ES-I3 (cell line): ENCODE measurements around the gene RACGAP1.

Source experiments
- H3K36me3 ChIP-seq: 2 replicates; pipeline ENCODE4 v1.6.1; 2013; ENCODE audit warnings: mild to moderate bottlenecking, low read length, control low read depth, moderate library complexity; ENCODE audit not compliant: insufficient read depth
- H3K4me1 ChIP-seq: 2 replicates; pipeline ENCODE4 v1.6.1; 2013; ENCODE audit warnings: mild to moderate bottlenecking, control low read depth, low read length; ENCODE audit not compliant: insufficient read depth
- H3K9ac ChIP-seq: 2 replicates; pipeline ENCODE4 v1.6.1; 2013; ENCODE audit warnings: low read depth, mild to moderate bottlenecking, low read length, moderate library complexity
- H3K9me3 ChIP-seq: 2 replicates; pipeline ENCODE4 v1.6.1; 2013; ENCODE audit warnings: mild to moderate bottlenecking, low read length, moderate library complexity; ENCODE audit not compliant: control insufficient read depth, insufficient read depth

The RACGAP1 gene

DNA sequence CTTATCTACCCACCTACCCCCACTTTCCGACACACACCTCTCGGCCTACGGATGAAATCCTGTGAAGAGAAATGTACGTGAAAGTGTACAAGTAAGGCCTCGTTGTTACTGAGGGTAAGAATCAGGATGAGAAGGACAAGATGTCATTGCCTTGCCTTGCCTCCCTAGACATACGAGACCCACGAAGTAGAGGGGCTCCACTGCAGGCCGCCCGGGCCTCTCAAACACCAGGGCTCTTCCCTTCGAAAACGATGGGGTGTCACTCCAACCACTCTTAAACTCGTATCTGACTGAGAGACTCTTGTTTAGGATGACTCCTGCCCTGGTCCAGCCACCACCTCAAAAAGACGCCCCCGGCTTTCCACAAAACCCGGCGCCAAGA lies 498 bp downstream of the RACGAP1 start:
- Histone ChIP-seq H3K9ac (peak overlapping the region; percentile 74), H3K36me3 (no peaks in the 10 kb centered on the region), H3K9me3 (no peaks in the 10 kb centered on the region), H3K4me1 (no peaks in the 10 kb centered on the region)

- Histone ChIP-seq H3K36me3 (no peaks in the 10 kb centered on the region), H3K4me1 (no peaks in the 10 kb centered on the region), H3K9ac (peak overlapping the region; percentile 74; the same call in 1 of the 2 replicates), H3K9me3 (no peaks in the 10 kb centered on the region)
These were observed 1.1 kb downstream of the RACGAP1 start for GRCh38 chr12:50024227-50024626.

- no peaks in the 10 kb centered on the region for H3K4me1 ChIP-seq
- no peaks in the 10 kb centered on the region for H3K9me3 ChIP-seq
- H3K36me3 ChIP-seq: no peaks in the 10 kb centered on the region
- no peak overlapping the region for H3K9ac ChIP-seq
These were observed 2.4 kb downstream of the RACGAP1 start for GRCh38 chr12:50022903-50023302.

DNA sequence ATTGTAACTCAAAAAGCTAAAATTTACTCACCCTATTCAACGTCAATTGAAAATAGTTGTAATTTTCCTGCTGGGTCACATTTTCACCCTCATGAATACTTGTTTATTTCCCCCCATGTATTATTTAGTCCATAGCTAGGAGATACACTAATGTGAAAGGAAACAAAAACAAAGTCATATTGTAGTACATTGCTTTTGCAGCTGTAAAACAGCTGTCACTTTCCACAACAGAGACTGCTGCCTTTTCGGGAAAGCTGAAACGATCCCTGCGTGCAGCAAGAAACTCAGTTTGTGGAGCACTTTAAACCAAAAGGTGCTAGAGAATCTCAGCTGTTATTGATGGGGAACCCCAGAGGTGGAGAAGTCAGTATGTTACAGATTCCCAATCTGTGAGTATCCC lies 4.3 kb downstream of the RACGAP1 start:
- Histone ChIP-seq H3K4me1 (no peaks in the 10 kb centered on the region), H3K36me3 (no peaks in the 10 kb centered on the region), H3K9me3 (no peaks in the 10 kb centered on the region), H3K9ac (no peak overlapping the region)

- H3K36me3 ChIP-seq: no peaks in the 10 kb centered on the region
- H3K4me1 ChIP-seq: no peaks in the 10 kb centered on the region
- H3K9me3 ChIP-seq: no peaks in the 10 kb centered on the region
- no peak overlapping the region for H3K9ac ChIP-seq
These were observed 5.8 kb downstream of the RACGAP1 start for GRCh38 chr12:50019524-50019923.

DNA sequence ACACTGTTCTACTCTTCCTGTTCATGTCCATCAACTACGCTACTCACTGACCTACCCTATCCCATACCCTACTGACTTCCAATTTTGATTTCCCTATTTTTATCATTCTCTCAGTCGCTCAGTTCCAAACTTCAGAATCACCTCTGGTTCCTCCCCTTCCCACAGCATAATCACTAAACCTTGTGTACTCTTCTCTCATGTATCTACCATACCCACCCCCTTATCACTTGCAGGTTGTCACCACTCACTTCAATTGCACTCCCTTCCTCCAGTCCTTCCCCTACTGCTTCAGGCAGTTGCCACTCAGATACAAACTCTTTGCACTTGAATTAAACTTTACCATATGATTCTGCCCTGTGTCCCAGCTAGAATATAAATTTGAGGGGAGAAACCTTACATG lies 6.3 kb downstream of the RACGAP1 start:
- H3K4me1 ChIP-seq: no peaks in the 10 kb centered on the region
- H3K9me3 ChIP-seq: no peaks in the 10 kb centered on the region
- H3K9ac ChIP-seq: no peak overlapping the region
- no peaks in the 10 kb centered on the region for H3K36me3 ChIP-seq

GRCh38 chr12:50018154-50018553 lies 7.1 kb downstream of the RACGAP1 start:
- no peaks in the 10 kb centered on the region for H3K36me3 ChIP-seq

GRCh38 chr12:50017641-50018040 lies 7.7 kb downstream of the RACGAP1 start:
- H3K4me1 ChIP-seq: no peaks in the 10 kb centered on the region
- H3K9ac ChIP-seq: no peak overlapping the region
- no peaks in the 10 kb centered on the region for H3K36me3 ChIP-seq
- no peaks in the 10 kb centered on the region for H3K9me3 ChIP-seq

More at GRCh38 chr12:50018154-50018553, 7.1 kb downstream of the RACGAP1 start:
- no peaks in the 10 kb centered on the region for H3K9me3 ChIP-seq
- H3K9ac ChIP-seq: no peak overlapping the region
- no peaks in the 10 kb centered on the region for H3K4me1 ChIP-seq

DNA sequence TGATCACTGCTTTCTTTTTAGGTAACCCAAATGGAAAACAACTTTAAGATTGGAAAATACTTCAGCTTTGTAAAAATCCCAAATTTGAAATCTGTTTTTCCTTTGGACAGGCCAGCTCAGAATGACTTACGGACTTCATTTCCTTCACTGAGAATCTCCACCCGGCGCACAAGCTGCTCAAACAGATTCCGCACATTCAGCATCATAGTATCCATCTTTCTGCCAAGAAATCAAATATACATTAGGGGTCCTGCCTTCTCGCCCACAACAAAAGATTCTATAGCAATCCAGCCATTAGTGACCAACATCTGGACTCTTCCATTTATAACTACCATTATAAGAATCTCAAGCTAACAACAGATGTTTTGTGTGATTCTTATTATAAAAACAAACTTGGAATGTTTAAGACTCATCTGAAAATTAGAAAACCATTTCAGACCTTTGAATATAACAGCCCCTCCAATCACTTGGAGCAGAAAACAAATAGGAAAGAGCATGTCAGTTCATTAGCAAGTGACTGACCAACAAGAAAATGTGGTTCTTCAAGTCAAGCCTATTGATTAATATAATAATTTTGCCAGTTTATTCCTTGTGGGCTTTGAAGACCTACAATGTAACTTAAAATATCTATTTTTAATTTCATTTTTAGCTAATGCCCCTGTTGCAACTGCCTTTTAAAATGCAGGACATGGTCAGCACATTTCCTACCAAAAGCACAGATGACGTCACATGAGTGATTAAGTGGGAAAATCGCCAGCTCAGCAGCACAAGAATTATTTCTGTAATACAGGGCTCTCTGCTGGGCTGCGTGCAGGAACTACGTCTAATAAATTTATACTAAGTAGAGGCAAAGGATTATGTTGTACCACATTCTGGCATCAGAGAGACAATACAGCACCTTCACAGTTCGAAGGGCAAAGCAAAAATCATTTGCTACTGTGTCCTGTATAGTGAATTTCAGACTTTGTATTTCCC lies 8.5 kb downstream of the RACGAP1 start:
- H3K9me3 ChIP-seq: no peaks in the 10 kb centered on the region
- no peak overlapping the region for H3K9ac ChIP-seq
- no peaks in the 10 kb centered on the region for H3K4me1 ChIP-seq
- H3K36me3 ChIP-seq: no peaks in the 10 kb centered on the region

GRCh38 chr12:50014342-50014741 lies 11.0 kb downstream of the RACGAP1 start:
- Histone ChIP-seq H3K36me3 (no peaks in the 10 kb centered on the region; the same call in 1 of the 2 replicates), H3K9ac (no peak overlapping the region), H3K9me3 (no peaks in the 10 kb centered on the region), H3K4me1 (no peaks in the 10 kb centered on the region)

- Histone ChIP-seq H3K4me1 (no peaks in the 10 kb centered on the region), H3K9me3 (no peaks in the 10 kb centered on the region), H3K9ac (no peak overlapping the region), H3K36me3 (no peaks in the 10 kb centered on the region; the same call in 1 of the 2 replicates)
These were observed 11.7 kb downstream of the RACGAP1 start for GRCh38 chr12:50013361-50014147.

DNA sequence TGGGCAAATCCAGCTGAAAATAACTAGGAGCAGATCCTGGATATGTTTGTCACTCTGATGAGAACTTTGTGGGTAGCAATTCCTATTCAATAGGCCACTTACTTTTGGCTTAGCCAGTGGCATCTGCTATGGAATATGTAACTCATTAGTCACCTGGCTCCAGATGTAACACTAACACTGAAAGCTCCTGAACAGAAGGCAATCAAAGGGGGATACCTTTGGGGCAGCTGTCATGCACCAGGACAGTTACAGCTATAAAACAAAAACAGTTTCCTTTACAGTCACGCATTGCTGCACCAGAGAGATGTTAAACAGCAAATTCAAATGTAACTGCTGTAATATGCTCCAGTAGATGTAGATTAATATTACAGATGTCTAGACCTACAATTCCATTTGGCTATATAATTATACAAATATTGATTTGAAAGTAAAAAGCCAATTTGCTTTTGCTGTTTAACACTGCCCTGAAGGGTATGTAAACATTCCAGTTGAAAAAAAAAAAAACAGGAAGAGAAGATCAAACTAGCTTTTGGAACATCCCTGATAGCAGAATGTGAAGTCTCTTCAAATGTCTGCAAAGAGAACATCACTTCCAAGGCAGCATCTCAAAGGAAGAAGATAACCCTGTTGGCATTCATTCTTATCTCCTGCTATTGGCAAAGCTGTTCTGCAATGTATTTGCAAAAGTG lies 18.4 kb downstream of the RACGAP1 start:
- Histone ChIP-seq H3K36me3 (peaks cover 2% of the 10 kb centered on the region), H3K4me1 (no peaks in the 10 kb centered on the region), H3K9me3 (no peaks in the 10 kb centered on the region), H3K9ac (no peak overlapping the region)

GRCh38 chr12:50006280-50006679 lies 19.0 kb downstream of the RACGAP1 start:
- Histone ChIP-seq H3K9me3 (no peaks in the 10 kb centered on the region), H3K36me3 (peaks cover 2% of the 10 kb centered on the region), H3K4me1 (no peaks in the 10 kb centered on the region), H3K9ac (no peak overlapping the region)

DNA sequence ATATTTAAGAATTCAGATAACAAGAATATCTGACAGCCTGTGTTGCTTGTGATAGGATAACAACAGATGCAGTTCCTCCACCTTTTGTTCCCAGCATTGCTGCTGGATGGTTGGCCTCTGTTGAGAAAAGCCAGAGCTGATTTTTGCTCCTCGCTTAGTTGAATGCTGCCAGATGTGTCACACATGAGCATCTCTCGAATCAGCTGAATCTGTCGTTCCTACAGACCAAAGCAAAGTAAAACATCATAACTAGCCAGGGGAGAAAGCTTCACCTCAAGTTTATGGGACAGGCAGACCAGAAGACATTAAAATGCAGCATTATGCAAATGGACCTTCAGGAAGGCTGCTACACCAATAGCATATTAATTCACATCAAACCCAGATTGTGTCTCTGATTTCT lies 20.1 kb downstream of the RACGAP1 start:
- Histone ChIP-seq H3K36me3 (peaks cover 7% of the 10 kb centered on the region), H3K4me1 (no peaks in the 10 kb centered on the region), H3K9me3 (no peaks in the 10 kb centered on the region), H3K9ac (no peak overlapping the region)
